Neural progenitor cell (in vitro differentiated cells): ENCODE measurements around the gene CLDN34. TPM values are rescaled to one million over a fixed set of nuclear protein-coding genes. Genes with fewer than 3 reads are reported as not detected.

Experiments used
- DNase-seq: peaks from one replicate; pipeline ENCODE4 v3.0.0-alpha.2; 2016; ENCODE audit warnings: low spot score
- H2AFZ ChIP-seq: fragments of 200-600 bp; sonication (generic); replicated peaks from 2 replicates; pipeline ENCODE4 v1.6.1; 2016; ENCODE audit warnings: antibody characterized with exemption
- H3F3A ChIP-seq: fragments of 200-600 bp; sonication (generic); 2 replicates; pipeline ENCODE4 v1.6.1; 2016; ENCODE audit warnings: antibody characterized with exemption, low read depth
- H3K27ac ChIP-seq: fragments of 200-600 bp; sonication (generic); 2 replicates; pipeline ENCODE4 v1.5.1; 2016; ENCODE audit warnings: mild to moderate bottlenecking
- H3K27me3 ChIP-seq: fragments of 200-600 bp; sonication (generic); 2 replicates; pipeline ENCODE4 v1.6.1; 2016; ENCODE audit warnings: mild to moderate bottlenecking, moderate library complexity
- H3K36me3 ChIP-seq: fragments of 200-600 bp; sonication (generic); 2 replicates; pipeline ENCODE4 v1.5.1; 2016
- H3K4me1 ChIP-seq: fragments of 200-600 bp; sonication (generic); 2 replicates; pipeline ENCODE4 v1.6.1; 2016; ENCODE audit warnings: mixed run types
- H3K4me2 ChIP-seq: fragments of 200-600 bp; sonication (generic); 2 replicates; pipeline ENCODE4 v1.6.1; 2016
- H3K4me3 ChIP-seq: fragments of 200-600 bp; sonication (generic); 2 replicates; pipeline ENCODE4 v1.5.1; 2016
- H3K79me2 ChIP-seq: fragments of 200-600 bp; sonication (generic); 2 replicates; pipeline ENCODE4 v1.6.1; 2016; ENCODE audit warnings: low read depth
- H3K9ac ChIP-seq: fragments of 200-600 bp; sonication (generic); 2 replicates; pipeline ENCODE4 v1.6.1; 2016
- H3K9me3 ChIP-seq: fragments of 200-600 bp; sonication (generic); 2 replicates; pipeline ENCODE4 v1.5.1; 2016; ENCODE audit warnings: low read depth
- H4K20me1 ChIP-seq: fragments of 200-600 bp; sonication (generic); 2 replicates; pipeline ENCODE4 v1.6.1; 2016; ENCODE audit warnings: low read depth
- H3K27ac Mint-ChIP-seq: 3 replicates; pipeline ENCODE4 v1.8.0; 2021; ENCODE audit warnings: mixed read lengths
- H3K27me3 Mint-ChIP-seq: 2 replicates; pipeline ENCODE4 v1.8.0; 2022; ENCODE audit warnings: low read depth, mild to moderate bottlenecking, inconsistent platforms, moderate library complexity, mixed read lengths; ENCODE audit not compliant: insufficient read depth
- H3K36me3 Mint-ChIP-seq: 3 replicates; pipeline ENCODE4 v1.8.0; 2021; ENCODE audit warnings: mixed read lengths
- H3K4me1 Mint-ChIP-seq: 3 replicates; pipeline ENCODE4 v1.8.0; 2021; ENCODE audit warnings: mixed read lengths
- H3K4me3 Mint-ChIP-seq: 3 replicates; pipeline ENCODE4 v1.8.0; 2021; ENCODE audit warnings: mild to moderate bottlenecking, moderate library complexity, mixed read lengths
- H3K9me3 Mint-ChIP-seq: 3 replicates; pipeline ENCODE4 v1.8.0; 2020; ENCODE audit warnings: mixed read lengths
- CTCF ChIP-seq: fragments of 200-600 bp; sonication (generic); IDR thresholded peaks from 2 replicates; pipeline ENCODE4 v1.5.1; 2017; ENCODE audit warnings: antibody characterized with exemption, mild to moderate bottlenecking
- EZH2 ChIP-seq: fragments of 200-600 bp; sonication (generic); IDR thresholded peaks from 2 replicates; pipeline ENCODE4 v1.6.1; 2017; ENCODE audit warnings: antibody characterized with exemption, mild to moderate bottlenecking, moderate library complexity
- EZH2phosphoT487 ChIP-seq: fragments of 200-600 bp; sonication (generic); IDR thresholded peaks from 2 replicates; pipeline ENCODE4 v1.6.1; 2017; ENCODE audit warnings: antibody characterized with exemption
- total RNA-seq: library from RNA; depleted of rRNA; stranded (reverse); fragments of >200 nt; gene quantifications from 2 replicates; pipeline ENCODE4 v1.2.3, GENCODE V29; 2015; ENCODE audit warnings: low replicate concordance

CLDN34 gene
- total RNA-seq, 1 donor from 2014 or later = not detected

GRCh38 chrX:9921407-9921806 lies 45.8 kb upstream of the CLDN34 start:
- Mint-ChIP-seq H3K4me1 (peaks cover 22% of the 10 kb centered on the region), H3K27ac (no peak overlapping the region), H3K27me3 (no peaks in the 10 kb centered on the region), H3K36me3 (peaks cover 7% of the 10 kb centered on the region), H3K4me3 (no peak overlapping the region), H3K9me3 (peaks cover 9% of the 10 kb centered on the region)
- Histone ChIP-seq H3K9me3 (no peaks in the 10 kb centered on the region), H4K20me1 (no peaks in the 10 kb centered on the region), H3K27me3 (no peaks in the 10 kb centered on the region), H3K4me3 (no peak overlapping the region), H3K9ac (no peak overlapping the region), H3K27ac (no peak overlapping the region), H2AFZ (no peak overlapping the region), H3K4me1 (no peaks in the 10 kb centered on the region), H3K79me2 (no peaks in the 10 kb centered on the region), H3F3A (no peaks in the 10 kb centered on the region), H3K36me3 (no peaks in the 10 kb centered on the region), H3K4me2 (no peak overlapping the region)
- TF ChIP-seq CTCF = no peak
- no peak for DNase-seq

- H3K9ac ChIP-seq = no peak overlapping the region
- no peak for TF ChIP-seq CTCF
- TF ChIP-seq EZH2phosphoT487 = no peak
- no peak for TF ChIP-seq EZH2
- peaks cover 5% of the 10 kb centered on the region for H3K4me1 ChIP-seq
Measured at GRCh38 chrX:9923357-9923756, 43.8 kb upstream of the CLDN34 start.

GRCh38 chrX:9926002-9926401 lies 41.2 kb upstream of the CLDN34 start:
- no peak overlapping the region for H3K4me3 Mint-ChIP-seq
- Histone ChIP-seq H3K4me1 (peaks cover 12% of the 10 kb centered on the region), H2AFZ (no peak overlapping the region), H3K4me3 (no peak overlapping the region), H3K27ac (no peak overlapping the region), H3K36me3 (no peaks in the 10 kb centered on the region), H3K9me3 (no peaks in the 10 kb centered on the region), H3K9ac (no peak overlapping the region), H3K79me2 (peaks cover 7% of the 10 kb centered on the region), H3K4me2 (no peak overlapping the region), H4K20me1 (no peaks in the 10 kb centered on the region), H3F3A (peaks cover 8% of the 10 kb centered on the region), H3K27me3 (no peaks in the 10 kb centered on the region)
- peaks cover 3% of the 10 kb centered on the region for H3K27me3 Mint-ChIP-seq
- peaks cover 14% of the 10 kb centered on the region for H3K9me3 Mint-ChIP-seq
- no peak for DNase-seq
- H3K27ac Mint-ChIP-seq = no peak overlapping the region
- TF ChIP-seq EZH2 = no peak
- TF ChIP-seq CTCF = no peak
- no peak for TF ChIP-seq EZH2phosphoT487
- H3K4me1 Mint-ChIP-seq = peaks cover 52% of the 10 kb centered on the region
- H3K36me3 Mint-ChIP-seq = peaks cover 2% of the 10 kb centered on the region

More at GRCh38 chrX:9923357-9923756, 43.8 kb upstream of the CLDN34 start:
- no peak overlapping the region for H2AFZ ChIP-seq
- Mint-ChIP-seq H3K36me3 (peaks cover 7% of the 10 kb centered on the region), H3K9me3 (peaks cover 9% of the 10 kb centered on the region), H3K27me3 (no peaks in the 10 kb centered on the region), H3K27ac (peak overlapping the region; percentile 30), H3K4me3 (no peak overlapping the region), H3K4me1 (peaks cover 40% of the 10 kb centered on the region)
- no peak for DNase-seq
- H3K9me3 ChIP-seq = no peaks in the 10 kb centered on the region
- no peaks in the 10 kb centered on the region for H3K36me3 ChIP-seq
- H3K27me3 ChIP-seq = no peaks in the 10 kb centered on the region
- H3K27ac ChIP-seq = no peak overlapping the region
- no peak overlapping the region for H3K4me2 ChIP-seq
- H3F3A ChIP-seq = peaks cover 5% of the 10 kb centered on the region
- no peak overlapping the region for H3K4me3 ChIP-seq
- H3K79me2 ChIP-seq = peaks cover 1% of the 10 kb centered on the region
- no peaks in the 10 kb centered on the region for H4K20me1 ChIP-seq
